CD4-positive, alpha-beta T cell (primary cell): ENCODE results near the gene CDHR3. TPM values are rescaled to one million over a fixed set of nuclear protein-coding genes. Genes with fewer than 3 reads are reported as not detected.

Experiments used
- ATAC-seq: fragments of 200-7000 bp; cut with Tn5 transposase; one replicate; pipeline ENCODE4 v1.10.0; 2022; ENCODE audit warnings: mild to moderate bottlenecking; ENCODE audit not compliant: poor library complexity
- CTCF ChIA-PET: fragments of 350-600 bp; sonication (Branson Sonifier 250); formaldehyde crosslinking; loops from one replicate; lab custom pipeline; 2021; ENCODE audit warnings: antibody characterized with exemption, inconsistent platforms; lab: Charles Lee
- POLR2A ChIA-PET: fragments of 350-600 bp; sonication (Branson Sonifier 250); formaldehyde crosslinking; loops from one replicate; lab custom pipeline; 2021; ENCODE audit warnings: antibody characterized with exemption, inconsistent platforms; lab: Charles Lee
- DNase-seq, 14 experiments: peaks; one replicate each; pipeline ENCODE4 v3.0.0-alpha.2; 2013 to 2020; ENCODE audit warnings: mixed read lengths in 2 of 14
- H3K27ac ChIP-seq, 2 donors: one replicate each; pipeline versions ENCODE4 v1.5.1 to v1.7.0; 2013; ENCODE audit warnings: low read length in 2 of 2, low read depth in 1 of 2, mild to moderate bottlenecking in 1 of 2
- H3K27me3 ChIP-seq, 2 experiments: 1 replicate in 1 of 2; 2 replicates in 1 of 2; pipeline versions ENCODE4 v1.6.1 to v1.7.0; 2013; ENCODE audit warnings: low read length in 2 of 2, control low read depth in 1 of 2, mild to moderate bottlenecking in 1 of 2, moderate library complexity in 1 of 2; ENCODE audit not compliant: insufficient read depth in 2 of 2, control insufficient read depth in 1 of 2
- H3K36me3 ChIP-seq: one replicate; pipeline ENCODE4 v1.6.1; 2013; ENCODE audit warnings: low read length, control low read depth; ENCODE audit not compliant: insufficient read depth
- H3K4me1 ChIP-seq: one replicate; pipeline ENCODE4 v1.6.1; 2013; ENCODE audit warnings: low read length, control low read depth; ENCODE audit not compliant: insufficient read depth
- H3K4me3 ChIP-seq: one replicate; pipeline ENCODE4 v1.5.1; 2013; ENCODE audit warnings: mild to moderate bottlenecking, low read length, moderate library complexity
- H3K9me3 ChIP-seq, 2 experiments: 1 replicate in 1 of 2; 2 replicates in 1 of 2; pipeline versions ENCODE4 v1.6.1 to v1.7.0; 2013; ENCODE audit warnings: low read length in 2 of 2, mild to moderate bottlenecking in 2 of 2, control low read depth in 1 of 2, moderate library complexity in 1 of 2; ENCODE audit not compliant: control insufficient read depth in 1 of 2, insufficient read depth in 1 of 2
- H3K27ac Mint-ChIP-seq: one replicate; pipeline ENCODE4 v1.8.0; 2020; ENCODE audit warnings: mixed read lengths
- H3K27me3 Mint-ChIP-seq: one replicate; pipeline ENCODE4 v1.8.0; 2021; ENCODE audit warnings: mixed read lengths
- H3K36me3 Mint-ChIP-seq: one replicate; pipeline ENCODE4 v1.8.0; 2021; ENCODE audit warnings: low read depth, mixed read lengths
- H3K4me1 Mint-ChIP-seq: one replicate; pipeline ENCODE4 v1.8.0; 2021; ENCODE audit warnings: low read depth, mixed read lengths
- H3K4me3 Mint-ChIP-seq: one replicate; pipeline ENCODE4 v1.8.0; 2020; ENCODE audit warnings: mild to moderate bottlenecking, mixed read lengths
- H3K9me3 Mint-ChIP-seq: one replicate; pipeline ENCODE4 v1.8.0; 2020; ENCODE audit warnings: mixed read lengths
- intact Hi-C, 2 experiments: fragments of 100-400 bp; cut with DNase I in 1 of 2; cut with micrococcal nuclease in 1 of 2; formaldehyde crosslinking; loops; one replicate each; pipeline versions ENCODE4 v1.15.1 to v1.9.0; 2023 to 2025; cut with DNase I, micrococcal nuclease
- total RNA-seq, 174 experiments: library from RNA in 2 of 174; stranded (reverse) in 2 of 174; gene quantifications; one replicate each; pipeline ENCODE4 v1.2.3 and lab custom pipeline; 2021 to 2026
- TF ChIP-seq, protein P1 (sequence below): fragments of 200-600 bp; IDR thresholded peaks from one replicate; pipeline ENCODE4 v1.8.0; 2022; ENCODE audit warnings: antibody characterized with exemption, mild to moderate bottlenecking

The CDHR3 gene
- total RNA-seq, 2 experiments from 2014 or later, result 10.3 to 12.2 TPM

DNA sequence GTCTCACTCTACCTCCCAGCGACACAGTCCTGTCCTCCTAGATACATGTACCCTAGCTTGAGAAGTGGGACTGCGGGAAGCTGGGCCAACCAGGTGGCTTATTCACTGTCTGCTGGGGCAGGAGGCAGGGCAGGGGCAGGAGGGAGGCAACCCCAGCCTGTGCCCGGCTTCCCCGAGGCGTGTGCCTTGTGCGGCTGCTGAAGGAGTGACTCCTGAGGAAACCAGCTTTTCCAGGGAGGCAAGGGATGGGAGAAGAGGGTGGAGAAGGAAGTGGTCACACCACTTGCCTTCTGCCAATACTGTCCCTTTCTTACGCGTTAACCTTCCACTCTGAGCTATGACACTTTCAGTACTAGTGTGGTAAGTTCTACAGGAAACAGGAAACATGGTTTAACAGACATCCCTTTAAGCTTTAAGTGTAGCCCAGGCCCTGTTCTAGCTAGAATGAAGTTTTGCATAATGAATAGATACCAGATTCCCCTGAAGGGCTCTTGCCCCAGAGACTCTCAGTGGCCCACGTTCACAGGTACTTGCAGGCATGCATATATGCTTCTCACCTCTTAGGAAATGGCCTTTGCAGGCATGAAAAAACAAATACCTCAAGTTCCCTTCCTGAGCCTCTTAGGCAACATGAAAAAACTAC is 108.4 kb downstream of the CDHR3 start:
- TF ChIP-seq, protein P1, sequence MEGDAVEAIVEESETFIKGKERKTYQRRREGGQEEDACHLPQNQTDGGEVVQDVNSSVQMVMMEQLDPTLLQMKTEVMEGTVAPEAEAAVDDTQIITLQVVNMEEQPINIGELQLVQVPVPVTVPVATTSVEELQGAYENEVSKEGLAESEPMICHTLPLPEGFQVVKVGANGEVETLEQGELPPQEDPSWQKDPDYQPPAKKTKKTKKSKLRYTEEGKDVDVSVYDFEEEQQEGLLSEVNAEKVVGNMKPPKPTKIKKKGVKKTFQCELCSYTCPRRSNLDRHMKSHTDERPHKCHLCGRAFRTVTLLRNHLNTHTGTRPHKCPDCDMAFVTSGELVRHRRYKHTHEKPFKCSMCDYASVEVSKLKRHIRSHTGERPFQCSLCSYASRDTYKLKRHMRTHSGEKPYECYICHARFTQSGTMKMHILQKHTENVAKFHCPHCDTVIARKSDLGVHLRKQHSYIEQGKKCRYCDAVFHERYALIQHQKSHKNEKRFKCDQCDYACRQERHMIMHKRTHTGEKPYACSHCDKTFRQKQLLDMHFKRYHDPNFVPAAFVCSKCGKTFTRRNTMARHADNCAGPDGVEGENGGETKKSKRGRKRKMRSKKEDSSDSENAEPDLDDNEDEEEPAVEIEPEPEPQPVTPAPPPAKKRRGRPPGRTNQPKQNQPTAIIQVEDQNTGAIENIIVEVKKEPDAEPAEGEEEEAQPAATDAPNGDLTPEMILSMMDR, result no peak
- H3K4me1 Mint-ChIP-seq, result peaks cover 63% of the 10 kb centered on the region

DNA sequence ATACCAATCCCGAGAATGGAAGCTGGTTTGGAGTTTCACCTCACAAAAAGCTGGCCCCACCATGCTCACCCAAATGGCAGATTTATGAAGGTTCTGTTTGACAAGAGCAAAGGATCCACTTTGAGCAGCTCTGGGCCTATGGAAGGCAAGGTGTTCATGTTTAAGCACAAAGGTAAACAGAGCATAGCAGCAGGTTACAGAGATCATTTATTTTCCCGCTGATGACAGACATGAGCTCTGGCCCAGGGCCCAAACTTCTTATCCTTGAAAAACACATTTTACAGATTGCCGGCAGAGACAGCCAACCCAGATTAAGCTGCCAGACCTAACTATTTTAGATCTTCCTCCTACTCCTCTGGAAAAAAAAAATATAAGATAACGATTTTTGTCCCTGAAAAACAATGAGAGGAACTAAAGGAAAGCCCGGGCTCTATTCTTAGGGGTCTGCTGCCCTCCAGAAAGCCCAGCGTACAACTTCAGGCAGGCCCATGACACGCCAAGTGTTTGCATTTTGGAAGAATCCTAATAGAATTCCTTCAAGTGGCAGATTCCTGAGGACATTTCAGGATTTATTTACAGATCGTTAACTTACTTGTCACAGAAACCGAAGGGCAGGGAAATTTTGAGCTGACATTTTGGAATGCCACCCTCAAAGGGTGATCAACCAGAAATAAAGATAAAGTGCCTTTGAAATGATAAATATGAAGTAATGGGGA is 109.1 kb downstream of the CDHR3 start:
- H3K36me3 ChIP-seq, result no peaks in the 10 kb centered on the region
- intact Hi-C loops, result loop anchor here (2.0 kb wide), 2 partner anchors 39 to 45 kb away; no protein-coding TSS in a partner anchor
- H3K27ac ChIP-seq, result peak overlapping the region; percentile 79 to 86
- no peaks in the 10 kb centered on the region for H3K27me3 Mint-ChIP-seq
- peak overlapping the region; percentile 95 for H3K27ac Mint-ChIP-seq
- CTCF ChIA-PET, result interaction anchor here (0.7 to 1.6 kb wide), 10 partner anchors 11 to 223 kb away, joined by 3 to 4 read pairs (median 3); partner anchors contain the start of gene SYPL1
- H3K4me1 ChIP-seq, result peaks cover 44% of the 10 kb centered on the region
- H3K27me3 ChIP-seq, result no peaks in the 10 kb centered on the region
- ATAC-seq (peak; percentile 9), DNase-seq (peak in 1 of 14 experiments; percentile 28)
- peaks cover 69% of the 10 kb centered on the region for H3K4me1 Mint-ChIP-seq
- TF ChIP-seq, protein P1, result no peak
- H3K36me3 Mint-ChIP-seq, result no peaks in the 10 kb centered on the region
- POLR2A ChIA-PET, result interaction anchor here (0.6 to 4.3 kb wide), 25 partner anchors 8 to 1139 kb away, joined by 3 to 149 read pairs (median 7); partner anchors contain the start of genes HBP1, NAMPT, RINT1 and SYPL1
- H3K4me3 Mint-ChIP-seq, result peak overlapping the region; percentile 54
- peak overlapping the region; percentile 44 for H3K4me3 ChIP-seq
- H3K9me3 Mint-ChIP-seq, result no peaks in the 10 kb centered on the region
- no peaks in the 10 kb centered on the region for H3K9me3 ChIP-seq

More for the DNA sequence above, 108.4 kb downstream of the CDHR3 start:
- Histone ChIP-seq H3K27ac (peak overlapping the region; percentile 79 to 86), H3K4me1 (peaks cover 44% of the 10 kb centered on the region), H3K27me3 (no peaks in the 10 kb centered on the region), H3K4me3 (peak overlapping the region; percentile 44), H3K36me3 (no peaks in the 10 kb centered on the region), H3K9me3 (no peaks in the 10 kb centered on the region)
- Mint-ChIP-seq H3K9me3 (no peaks in the 10 kb centered on the region), H3K27me3 (no peaks in the 10 kb centered on the region), H3K4me3 (peak overlapping the region; percentile 54), H3K36me3 (no peaks in the 10 kb centered on the region), H3K27ac (peak overlapping the region; percentile 95)
- CTCF ChIA-PET, result interaction anchor here (0.7 to 1.6 kb wide), 11 partner anchors 11 to 222 kb away, joined by 3 to 4 read pairs (median 3); partner anchors contain the start of gene SYPL1
- peak; percentile 95 for ATAC-seq
- intact Hi-C loops, result loop anchor here (2.0 kb wide), 2 partner anchors 39 to 45 kb away; no protein-coding TSS in a partner anchor
- POLR2A ChIA-PET, result interaction anchor here (0.6 to 4.3 kb wide), 25 partner anchors 8 to 1140 kb away, joined by 3 to 149 read pairs (median 7); partner anchors contain the start of genes HBP1, NAMPT, RINT1 and SYPL1
- DNase-seq, result peak in 13 of 14 experiments; percentile 11 to 83 (median 34)

DNA sequence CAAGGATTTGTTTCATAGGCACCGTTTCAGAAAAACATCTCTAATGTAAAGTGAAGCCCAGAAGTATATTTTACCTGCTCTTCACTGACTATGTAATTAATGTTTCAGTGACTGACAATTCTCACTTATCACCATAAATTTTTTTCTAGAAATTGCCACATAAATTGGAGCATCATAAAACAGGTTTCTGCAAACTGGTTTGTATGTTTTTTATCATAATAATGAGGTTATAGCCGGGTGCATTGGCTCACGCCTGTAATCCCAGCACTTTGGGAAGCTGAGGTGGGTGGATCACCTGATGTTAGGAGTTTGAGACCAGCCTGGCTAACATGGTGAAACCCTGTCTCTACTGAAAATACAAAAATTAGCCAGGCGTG is 109.6 kb downstream of the CDHR3 start:
- H3K27ac Mint-ChIP-seq, result peak overlapping the region; percentile 95
- intact Hi-C loops, result no loop called here
- CTCF ChIA-PET, result interaction anchor here (1.1 to 1.2 kb wide), 3 partner anchors 10 to 81 kb away, joined by 3 to 4 read pairs (median 3); no protein-coding TSS in a partner anchor
- H3K4me1 Mint-ChIP-seq, result peaks cover 74% of the 10 kb centered on the region
- H3K27me3 Mint-ChIP-seq, result no peaks in the 10 kb centered on the region
- Histone ChIP-seq H3K9me3 (no peaks in the 10 kb centered on the region), H3K27me3 (no peaks in the 10 kb centered on the region), H3K4me3 (no peak overlapping the region), H3K4me1 (peaks cover 44% of the 10 kb centered on the region), H3K27ac (peak overlapping the region; percentile 79 to 86), H3K36me3 (no peaks in the 10 kb centered on the region)
- peak overlapping the region; percentile 54 for H3K4me3 Mint-ChIP-seq
- H3K9me3 Mint-ChIP-seq, result no peaks in the 10 kb centered on the region
- POLR2A ChIA-PET, result interaction anchor here (1.1 to 4.3 kb wide), 7 partner anchors 22 to 541 kb away, joined by 3 to 149 read pairs (median 9); partner anchors contain the start of genes RINT1 and SYPL1
- TF ChIP-seq, protein P1, result no peak
- ATAC-seq (no peak), DNase-seq (no peak)
- no peaks in the 10 kb centered on the region for H3K36me3 Mint-ChIP-seq
